Upper lobe of right lung (tissue), 1 donor: ENCODE results near the gene VAX1. TPM values are rescaled to one million over a fixed set of nuclear protein-coding genes. Genes with fewer than 3 reads are reported as not detected.

ENCODE experiments used
- ATAC-seq: fragments of 200-7000 bp; cut with Tn5 transposase; one replicate; pipeline ENCODE4 v1.9.1; 2020; ENCODE audit warnings: mild to moderate bottlenecking, moderate library complexity
- DNase-seq: peaks from one replicate; pipeline ENCODE4 v3.0.0-alpha.2; 2020
- H3K27ac ChIP-seq: fragments of 200-600 bp; one replicate; pipeline ENCODE4 v1.8.0; 2022
- H3K27me3 ChIP-seq: fragments of 200-600 bp; one replicate; pipeline ENCODE4 v1.8.0; 2022; ENCODE audit warnings: mild to moderate bottlenecking
- H3K36me3 ChIP-seq: fragments of 200-600 bp; one replicate; pipeline ENCODE4 v1.8.0; 2022
- H3K4me1 ChIP-seq: fragments of 200-600 bp; one replicate; pipeline ENCODE4 v1.8.0; 2022
- H3K4me3 ChIP-seq: fragments of 200-600 bp; one replicate; pipeline ENCODE4 v1.8.0; 2022; ENCODE audit warnings: mild to moderate bottlenecking
- H3K9me3 ChIP-seq: fragments of 200-600 bp; one replicate; pipeline ENCODE4 v1.8.0; 2022
- CTCF ChIP-seq: fragments of 200-600 bp; IDR thresholded peaks from one replicate; pipeline ENCODE4 v1.8.0; 2022; ENCODE audit warnings: antibody characterized with exemption
- intact Hi-C: fragments of 100-400 bp; cut with DNase I; formaldehyde crosslinking; loops from one replicate; pipeline ENCODE4 v1.11.0; 2022
- total RNA-seq: library from RNA; stranded (reverse); fragmentation: NEBNext Ultra II Directional; extraction: Animal tissue kit (Norgen Biotek cat#: 25700); gene quantifications from one replicate; pipeline ENCODE4 v1.2.1, GENCODE V29; 2021
- donor health status: DM: no; HTN: yes; CAD: no; lungs with severe emphysema.

The VAX1 gene
- total RNA-seq, 1 donor from 2014 or later, result not detected

- no peak for ATAC-seq
- Histone ChIP-seq H3K9me3 (peaks cover 7% of the 10 kb centered on the region), H3K4me3 (no peak overlapping the region), H3K4me1 (peaks cover 10% of the 10 kb centered on the region), H3K36me3 (no peaks in the 10 kb centered on the region), H3K27ac (no peak overlapping the region), H3K27me3 (peaks cover 90% of the 10 kb centered on the region)
- intact Hi-C loops, result no loop called here
- TF ChIP-seq CTCF, result no peak
- no peak for DNase-seq
Measured at GRCh38 chr10:117139581-117140524, 1.8 kb upstream of the VAX1 start.

- H3K36me3 ChIP-seq, result no peaks in the 10 kb centered on the region
- H3K27me3 ChIP-seq, result peaks cover 88% of the 10 kb centered on the region
- TF ChIP-seq CTCF, result no peak
- intact Hi-C loops, result no loop called here
- no peak overlapping the region for H3K4me3 ChIP-seq
- DNase-seq (no peak), ATAC-seq (no peak)
- peaks cover 10% of the 10 kb centered on the region for H3K4me1 ChIP-seq
- H3K9me3 ChIP-seq, result no peaks in the 10 kb centered on the region
- H3K27ac ChIP-seq, result no peak overlapping the region
Measured at GRCh38 chr10:117138838-117139580, 939 bp upstream of the VAX1 start.

- Histone ChIP-seq H3K9me3 (no peaks in the 10 kb centered on the region), H3K36me3 (no peaks in the 10 kb centered on the region), H3K4me3 (peak overlapping the region; percentile 28), H3K27ac (no peak overlapping the region), H3K4me1 (peaks cover 16% of the 10 kb centered on the region), H3K27me3 (peaks cover 97% of the 10 kb centered on the region)
- DNase-seq (no peak), ATAC-seq (peak; percentile 44)
- TF ChIP-seq CTCF, result no peak
- intact Hi-C loops, result no loop called here
Measured at GRCh38 chr10:117137031-117137910, 799 bp downstream of the VAX1 start.

GRCh38 chr10:117136391-117136975, 1.6 kb downstream of the VAX1 start:
- H3K27ac ChIP-seq, result no peak overlapping the region
- no peaks in the 10 kb centered on the region for H3K36me3 ChIP-seq
- H3K9me3 ChIP-seq, result no peaks in the 10 kb centered on the region
- DNase-seq (no peak), ATAC-seq (no peak)
- intact Hi-C loops, result no loop called here
- H3K27me3 ChIP-seq, result peaks cover 97% of the 10 kb centered on the region
- peaks cover 23% of the 10 kb centered on the region for H3K4me1 ChIP-seq
- TF ChIP-seq CTCF, result no peak
- peak overlapping the region; percentile 28 for H3K4me3 ChIP-seq
